DMS 273 (cell line): ENCODE measurements around the gene RPL28.
"Not testable (repeated sequence)": the region's sequence is repeated elsewhere in the genome, so short reads cannot be mapped to it uniquely, and the experiment has no call there.

Experiments used
- DNase-seq: peaks from one replicate; lab custom pipeline; 2025; ENCODE audit not compliant: unreplicated experiment; lab: John Stamatoyannopoulos, UW

Gene RPL28

DNA sequence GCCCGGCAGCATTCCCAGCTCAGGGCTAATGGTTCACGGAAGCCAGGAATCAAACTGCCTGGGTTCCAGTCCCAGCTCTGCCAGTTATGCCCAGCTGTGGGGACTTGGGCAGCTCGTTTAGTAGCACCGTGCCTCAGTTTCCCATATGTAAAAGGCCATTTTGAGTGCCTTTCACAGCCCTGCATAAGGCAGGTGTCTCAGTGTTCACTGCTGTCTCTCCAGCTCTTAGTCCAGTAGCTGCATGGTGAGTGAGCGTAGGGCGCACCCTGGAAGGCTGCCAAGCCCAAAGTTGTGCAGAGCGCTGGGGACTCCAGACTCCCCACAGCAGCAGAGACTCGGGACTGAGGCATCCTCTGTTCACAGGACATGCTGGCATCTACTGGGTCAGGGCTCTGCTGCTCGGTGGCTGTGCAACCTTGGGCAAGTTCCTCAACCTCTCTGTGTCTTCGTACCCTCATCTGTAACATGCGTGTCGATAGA lies 5.5 kb downstream of the RPL28 start:
- peak; percentile 59 for DNase-seq

DNA sequence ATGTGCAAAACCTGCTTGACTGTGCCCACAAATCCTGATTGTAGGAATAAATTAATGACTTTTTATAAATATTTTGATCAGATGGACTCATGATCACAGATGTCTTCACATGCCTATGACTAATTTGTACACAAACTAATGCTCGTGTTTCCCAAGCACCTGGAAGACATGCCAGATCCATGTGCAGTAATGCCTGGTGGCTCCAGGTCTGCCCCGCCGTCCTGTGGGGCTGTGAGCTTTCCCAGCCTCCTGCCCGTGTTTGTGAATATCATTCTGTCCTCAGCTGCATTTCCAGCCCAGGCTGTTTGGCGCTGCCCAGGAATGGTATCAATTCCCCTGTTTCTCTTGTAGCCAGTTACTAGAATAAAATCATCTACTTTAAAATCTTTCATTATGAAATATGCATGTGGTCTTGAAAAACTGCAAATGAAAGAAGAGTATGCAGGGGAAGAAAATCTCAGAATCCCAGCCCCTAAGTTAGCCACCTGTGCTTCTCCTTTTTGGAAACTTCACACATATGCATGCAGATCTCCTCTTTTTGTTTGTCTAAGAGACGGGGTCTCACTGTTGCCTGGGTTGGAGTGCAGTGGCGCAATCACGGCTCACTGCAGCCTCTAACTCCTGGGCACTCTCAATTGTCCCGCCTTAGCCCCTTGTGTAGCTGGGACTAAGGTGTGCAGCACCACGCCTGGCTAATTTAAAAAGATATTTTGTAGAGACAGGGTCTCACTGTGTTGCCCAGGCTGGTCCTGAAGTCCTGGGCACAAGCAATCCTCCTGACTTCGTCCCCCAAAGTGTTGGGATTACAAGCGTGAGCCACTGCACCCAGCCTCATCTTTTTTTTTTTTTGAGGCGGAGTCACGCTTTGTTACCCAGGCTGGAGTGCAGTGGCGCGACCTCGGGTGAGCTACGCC lies 6.2 kb downstream of the RPL28 start:
- DNase-seq: peak; percentile 59

DNA sequence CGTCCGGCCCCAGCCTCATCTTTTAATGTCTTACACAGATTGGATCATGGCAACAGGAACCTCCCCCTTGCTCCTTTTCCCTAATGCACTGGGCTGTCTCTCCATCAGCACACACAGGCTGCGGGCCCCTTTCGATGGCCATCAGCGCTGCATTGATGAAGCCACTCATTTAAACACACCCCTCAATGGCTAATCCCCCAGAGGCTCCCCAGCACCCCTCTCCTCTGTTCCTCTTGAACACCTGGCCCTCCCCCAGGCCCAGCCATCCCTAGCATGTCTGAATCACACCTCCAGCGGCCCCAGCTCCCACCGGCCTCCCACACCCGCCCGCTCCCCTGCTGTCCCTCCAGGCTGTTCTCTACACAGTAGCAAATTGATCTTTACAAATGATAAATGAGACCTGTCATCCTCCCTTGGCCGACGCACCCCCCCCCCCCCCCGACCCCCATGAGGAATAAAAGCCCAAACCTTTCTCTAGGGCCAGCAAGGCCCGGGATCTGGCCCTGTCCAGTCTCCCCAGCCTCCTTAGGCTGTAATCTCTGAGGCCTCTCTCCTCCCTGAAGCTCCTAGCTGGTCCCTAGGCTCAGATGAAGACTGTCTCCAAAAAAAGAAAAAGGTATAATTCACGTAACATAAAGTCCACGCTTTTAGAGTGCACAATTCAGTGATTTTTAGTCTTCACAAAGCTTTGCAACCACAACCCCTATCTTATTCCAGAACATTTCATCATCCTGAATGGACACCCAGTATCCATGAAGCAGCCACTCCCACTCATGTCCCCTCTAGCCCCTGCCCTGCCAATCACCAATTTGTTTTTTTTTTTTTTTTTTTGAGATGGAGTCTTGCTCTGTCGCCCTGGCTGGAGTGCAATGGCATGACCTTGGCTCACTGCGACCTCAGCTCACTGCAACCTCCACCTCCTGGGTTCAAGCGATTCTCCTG lies 7.4 kb downstream of the RPL28 start:
- no peak for DNase-seq

- no peak for DNase-seq
These were observed 12.6 kb downstream of the RPL28 start for GRCh38 chr19:55398200-55398925.

GRCh38 chr19:55400281-55401087 lies 14.8 kb downstream of the RPL28 start:
- no peak for DNase-seq

GRCh38 chr19:55401390-55401789 lies 15.7 kb downstream of the RPL28 start:
- not testable (repeated sequence) for DNase-seq

- DNase-seq: no peak
These were observed 16.8 kb downstream of the RPL28 start for GRCh38 chr19:55402509-55402908.

DNA sequence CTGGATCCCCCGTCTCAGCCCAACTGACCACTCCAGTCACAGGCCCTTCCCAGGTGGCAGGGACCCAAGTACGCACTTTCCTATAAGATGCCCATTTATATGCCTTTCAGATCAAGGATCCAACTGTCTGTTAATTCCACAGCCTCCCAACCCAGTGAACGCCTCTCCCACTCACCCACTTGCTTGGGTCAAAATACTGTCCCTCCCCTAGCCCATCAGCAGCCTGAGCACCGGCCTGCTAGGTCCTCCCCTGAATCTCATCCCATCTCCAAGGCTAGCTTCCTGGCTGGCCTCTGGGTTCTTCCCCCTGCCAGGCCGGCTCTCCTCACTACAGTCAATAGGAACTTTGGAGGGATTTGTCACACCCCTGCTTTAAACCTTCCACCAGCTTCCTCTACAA lies 19.9 kb downstream of the RPL28 start:
- DNase-seq: no peak

- no peak for DNase-seq
These were observed 20.5 kb downstream of the RPL28 start for GRCh38 chr19:55406091-55406825.

DNA sequence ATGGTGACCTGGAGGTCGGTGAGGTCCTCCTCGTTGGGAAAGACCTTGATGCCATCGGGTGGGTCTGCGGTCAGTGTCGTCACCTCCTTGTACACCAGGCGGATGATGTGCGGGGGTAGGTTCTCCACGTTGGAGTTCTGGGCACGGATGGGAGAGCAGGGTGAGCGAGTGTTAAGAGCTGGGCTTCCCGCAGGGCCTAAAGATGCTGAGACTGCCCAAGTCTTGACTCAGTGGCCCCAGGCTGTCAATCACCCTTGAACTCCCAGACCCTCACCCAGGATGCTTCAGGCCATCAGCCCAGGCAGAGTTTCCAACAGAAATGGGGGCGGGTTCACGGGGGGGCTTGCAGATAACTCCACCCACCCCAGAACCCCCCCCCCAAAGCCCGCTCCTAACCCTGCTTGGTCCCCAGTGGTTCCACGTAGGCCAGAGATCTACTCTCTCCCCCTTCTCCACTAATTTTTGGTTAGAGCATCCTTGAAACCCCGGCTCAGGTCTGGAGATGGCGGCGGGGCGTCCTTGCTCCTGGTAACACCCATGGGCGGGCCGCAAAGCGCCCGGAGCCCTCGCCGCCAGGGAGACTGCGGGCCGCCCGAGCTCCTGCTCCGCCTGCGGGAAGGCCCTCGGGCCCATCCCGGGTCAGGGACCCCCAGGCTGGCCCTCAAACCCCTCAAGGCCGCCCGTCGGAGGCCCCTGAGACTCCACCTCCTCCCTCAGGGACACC lies 21.3 kb downstream of the RPL28 start:
- DNase-seq: peak; percentile 58

- not testable (repeated sequence) for DNase-seq
These were observed 21.7 kb downstream of the RPL28 start, which contains the start of gene UBE2S for GRCh38 chr19:55407550-55407799. Gene UBE2S, minus strand, starts transcription at chr19:55407788. Its CDS starts 199 bp downstream, at chr19:55407589.

- DNase-seq: peak; percentile 100
These were observed 22.2 kb downstream of the RPL28 start for GRCh38 chr19:55407800-55408532.

- DNase-seq: no peak
These were observed 22.8 kb downstream of the RPL28 start for GRCh38 chr19:55408533-55408872.

- not testable (repeated sequence) for DNase-seq
These were observed 23.4 kb downstream of the RPL28 start for GRCh38 chr19:55409179-55409578.

DNA sequence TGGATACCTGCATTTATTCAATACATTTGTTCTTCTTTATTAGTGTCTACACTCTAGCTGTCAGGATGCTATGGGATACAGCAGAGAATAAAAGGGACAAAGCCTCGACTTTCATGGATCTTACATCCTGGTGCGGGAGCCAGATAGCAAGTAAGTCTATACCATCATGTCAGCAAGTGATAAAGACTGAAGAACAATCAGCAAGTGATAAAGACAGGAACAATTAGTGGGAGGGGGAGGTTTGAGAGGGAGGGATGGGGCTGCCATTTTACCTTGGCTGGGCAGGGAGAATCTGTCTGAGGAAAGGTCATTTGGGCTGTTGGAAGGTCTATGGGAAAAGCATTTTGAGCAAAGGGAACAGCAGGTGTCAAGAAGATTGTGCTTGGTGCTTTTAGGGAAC lies 24.4 kb downstream of the RPL28 start:
- no peak for DNase-seq

DNA sequence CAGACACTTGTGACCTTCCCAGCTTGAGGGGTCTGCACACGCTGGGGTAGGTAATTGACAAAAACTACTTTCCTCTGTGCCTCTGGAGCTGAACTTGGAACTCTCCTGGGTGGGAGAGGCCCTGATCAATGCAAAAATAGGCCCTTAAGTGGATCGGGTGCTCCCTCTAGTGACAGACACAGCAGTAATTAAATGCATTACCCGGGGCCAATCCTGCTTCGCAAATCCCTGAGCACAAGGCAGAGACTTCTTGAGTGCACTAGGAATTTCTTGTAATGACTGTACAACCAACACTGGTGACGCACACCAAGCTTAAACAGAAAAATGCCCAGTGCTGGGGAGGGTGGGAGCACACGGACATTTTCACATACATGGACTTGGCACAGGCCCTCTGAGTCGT lies 32.5 kb downstream of the RPL28 start:
- DNase-seq: peak; percentile 88

DNA sequence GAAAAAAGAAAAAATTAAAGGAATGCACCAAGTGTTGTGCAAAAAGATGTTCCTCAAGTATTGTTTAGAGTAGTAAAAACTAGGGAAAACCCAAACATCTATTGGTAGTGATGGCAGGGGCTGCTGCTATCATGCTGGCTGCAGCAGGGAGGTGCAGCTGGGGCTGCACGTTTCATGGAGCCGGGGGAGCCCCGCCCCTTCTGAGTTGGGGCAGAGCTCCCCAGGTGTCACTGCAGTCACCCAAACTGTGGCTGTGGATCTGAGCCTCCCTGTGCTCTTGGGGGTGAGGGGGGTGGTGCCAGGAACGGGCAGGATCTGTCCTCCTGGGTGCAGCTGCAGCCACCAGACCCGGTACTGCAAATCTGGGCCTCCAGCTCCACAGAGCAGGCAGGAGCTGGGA lies 33.4 kb downstream of the RPL28 start:
- no peak for DNase-seq

DNA sequence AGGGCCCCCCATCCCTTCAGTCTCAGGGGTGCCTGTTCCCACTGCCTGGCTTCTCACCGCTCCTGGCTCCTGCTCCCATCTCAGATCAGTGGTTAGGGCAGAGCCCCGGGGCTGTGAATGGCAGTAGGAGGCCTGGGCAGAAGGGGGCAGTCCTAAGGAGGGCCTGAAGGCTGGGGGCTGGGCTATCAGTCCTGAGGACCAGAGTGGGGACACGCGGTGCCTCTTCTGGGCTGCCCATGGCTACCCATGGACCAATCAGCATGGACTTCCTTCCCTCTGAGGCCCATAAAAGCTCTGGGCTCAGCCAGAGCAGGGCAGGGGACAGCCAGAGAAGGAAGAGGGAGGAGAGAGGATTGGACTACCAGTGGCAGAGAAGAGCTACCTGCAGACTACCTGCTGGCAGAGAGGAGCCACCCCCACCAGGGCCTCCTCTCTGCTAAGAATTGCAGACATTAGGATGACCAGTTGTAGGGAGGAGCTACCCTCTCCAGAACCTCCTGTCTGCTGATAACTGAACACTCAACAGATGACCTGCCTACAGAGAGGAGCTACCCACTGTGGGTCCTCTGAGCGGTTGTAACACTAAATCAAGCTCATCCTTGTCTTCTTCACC lies 34.0 kb downstream of the RPL28 start:
- DNase-seq: no peak
